ENCODE measurements around the gene TESPA1.

- TF ChIP-seq, protein P1, sequence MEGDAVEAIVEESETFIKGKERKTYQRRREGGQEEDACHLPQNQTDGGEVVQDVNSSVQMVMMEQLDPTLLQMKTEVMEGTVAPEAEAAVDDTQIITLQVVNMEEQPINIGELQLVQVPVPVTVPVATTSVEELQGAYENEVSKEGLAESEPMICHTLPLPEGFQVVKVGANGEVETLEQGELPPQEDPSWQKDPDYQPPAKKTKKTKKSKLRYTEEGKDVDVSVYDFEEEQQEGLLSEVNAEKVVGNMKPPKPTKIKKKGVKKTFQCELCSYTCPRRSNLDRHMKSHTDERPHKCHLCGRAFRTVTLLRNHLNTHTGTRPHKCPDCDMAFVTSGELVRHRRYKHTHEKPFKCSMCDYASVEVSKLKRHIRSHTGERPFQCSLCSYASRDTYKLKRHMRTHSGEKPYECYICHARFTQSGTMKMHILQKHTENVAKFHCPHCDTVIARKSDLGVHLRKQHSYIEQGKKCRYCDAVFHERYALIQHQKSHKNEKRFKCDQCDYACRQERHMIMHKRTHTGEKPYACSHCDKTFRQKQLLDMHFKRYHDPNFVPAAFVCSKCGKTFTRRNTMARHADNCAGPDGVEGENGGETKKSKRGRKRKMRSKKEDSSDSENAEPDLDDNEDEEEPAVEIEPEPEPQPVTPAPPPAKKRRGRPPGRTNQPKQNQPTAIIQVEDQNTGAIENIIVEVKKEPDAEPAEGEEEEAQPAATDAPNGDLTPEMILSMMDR (IDR thresholded peaks at IDR 0.05; ENCODE audit: low read depth, low read length) = no peak
- TF ChIP-seq EZH2phosphoT487 (IDR thresholded peaks at IDR 0.05; ENCODE audit: low read depth) = no peak
These were observed 11.0 kb downstream of the TESPA1 start for GRCh38 chr12:54973556-54973955.

Data from OCI-LY3 (cell line).